DMS114 treated with DMSO at 0.1 percent for 48 hours (cell line): ENCODE measurements around the gene SECISBP2L.
"Not testable (repeated sequence)": the region's sequence is repeated elsewhere in the genome, so short reads cannot be mapped to it uniquely, and the experiment has no call there.

Experiments
- DNase-seq: peaks from one replicate; lab custom pipeline; 2025; ENCODE audit not compliant: unreplicated experiment; lab: John Stamatoyannopoulos, UW

Gene SECISBP2L

DNA sequence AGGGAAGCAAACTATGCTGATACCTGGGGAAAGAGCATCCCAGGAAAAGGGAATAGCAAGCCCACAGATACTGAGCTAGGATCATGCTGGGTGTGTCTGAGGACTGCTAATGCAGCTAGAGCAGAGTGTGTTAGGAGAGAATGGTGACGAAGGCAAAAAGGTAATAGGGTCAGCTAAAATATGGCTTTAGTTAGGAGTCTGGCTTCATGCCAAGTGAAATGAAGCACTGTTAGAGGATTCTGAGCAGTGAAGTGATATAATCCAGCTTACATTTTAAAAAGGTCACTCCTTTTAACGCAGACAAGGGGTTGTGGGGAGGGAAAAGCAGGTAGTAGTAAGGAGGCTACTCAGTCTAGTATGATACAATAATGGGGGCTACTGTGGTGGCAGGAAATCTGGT lies 30.4 kb downstream of the SECISBP2L start:
- DNase-seq: no peak

DNA sequence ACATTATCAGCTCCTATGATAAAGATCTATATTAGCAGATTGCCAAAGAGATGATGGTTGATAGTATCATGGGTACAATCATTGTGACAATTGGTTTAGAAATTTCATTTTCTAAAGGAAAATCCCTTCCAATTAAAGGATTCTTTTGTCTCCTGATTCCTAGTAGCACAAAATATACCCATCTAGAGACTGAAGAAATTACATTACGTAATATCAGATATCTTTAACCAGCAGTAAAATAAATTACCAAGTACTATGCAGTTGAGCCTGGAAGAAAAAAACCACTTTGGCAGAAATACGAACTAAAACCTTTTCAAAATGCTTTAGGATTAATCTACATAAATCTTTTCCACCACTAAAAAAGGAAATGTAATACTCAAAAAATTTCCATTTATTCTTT lies 46.9 kb downstream of the SECISBP2L start:
- no peak for DNase-seq

DNA sequence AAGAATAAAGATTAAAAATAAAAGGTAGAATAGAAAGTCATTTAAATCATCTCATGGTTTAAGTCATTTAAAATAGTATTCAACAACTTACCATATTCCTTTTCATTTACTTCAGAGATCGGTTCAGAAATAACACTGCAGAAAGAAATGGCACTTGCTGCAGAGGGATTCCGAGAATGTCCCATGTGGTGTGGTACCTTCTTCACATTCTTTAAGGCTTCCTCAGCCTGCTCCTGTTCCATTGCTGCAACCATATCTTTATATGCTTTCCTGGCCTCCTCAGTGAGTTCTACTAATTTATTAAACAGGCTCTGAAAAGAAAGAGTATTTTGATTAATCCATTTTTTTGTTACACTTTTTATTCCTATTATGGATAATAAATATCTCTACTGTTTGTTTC lies 50.0 kb downstream of the SECISBP2L start:
- no peak for DNase-seq

DNA sequence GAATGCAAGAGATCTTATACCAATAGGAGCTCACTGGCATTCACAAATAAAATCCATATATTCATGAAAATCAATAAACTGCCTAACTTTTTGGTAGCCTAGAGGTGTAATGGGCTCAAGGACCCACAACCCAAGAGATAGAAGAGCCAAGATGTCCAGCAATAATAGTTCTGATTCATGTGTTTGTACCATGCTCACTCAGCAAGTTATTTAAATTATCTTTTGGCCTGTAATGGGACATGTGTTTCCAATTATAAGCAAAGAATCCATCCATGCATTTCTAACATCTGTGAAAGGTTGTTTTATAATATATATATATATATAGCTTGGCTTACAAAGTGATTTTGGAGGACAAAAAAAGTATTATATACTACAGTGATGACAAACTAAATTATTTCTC lies 52.9 kb downstream of the SECISBP2L start:
- no peak for DNase-seq

DNA sequence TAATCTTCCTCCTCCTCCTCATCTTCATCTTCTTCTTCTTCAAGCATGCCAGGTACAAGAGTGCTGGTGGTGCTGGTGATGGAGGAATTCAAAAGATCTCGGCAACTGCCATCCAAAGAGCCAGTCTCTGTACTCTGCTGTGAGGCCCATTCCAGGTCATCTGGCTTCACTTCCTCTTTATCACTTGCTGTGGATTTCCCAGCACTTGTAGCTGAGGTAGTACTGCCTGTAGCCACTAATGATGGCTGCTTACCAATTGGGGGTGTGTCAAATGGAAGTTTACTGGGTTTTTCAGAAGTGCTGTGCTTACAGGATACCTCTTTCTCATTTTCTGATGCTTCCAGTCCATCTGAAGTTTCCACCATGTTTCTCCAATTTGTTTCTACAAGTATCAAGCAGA lies 53.7 kb downstream of the SECISBP2L start:
- no peak for DNase-seq

DNA sequence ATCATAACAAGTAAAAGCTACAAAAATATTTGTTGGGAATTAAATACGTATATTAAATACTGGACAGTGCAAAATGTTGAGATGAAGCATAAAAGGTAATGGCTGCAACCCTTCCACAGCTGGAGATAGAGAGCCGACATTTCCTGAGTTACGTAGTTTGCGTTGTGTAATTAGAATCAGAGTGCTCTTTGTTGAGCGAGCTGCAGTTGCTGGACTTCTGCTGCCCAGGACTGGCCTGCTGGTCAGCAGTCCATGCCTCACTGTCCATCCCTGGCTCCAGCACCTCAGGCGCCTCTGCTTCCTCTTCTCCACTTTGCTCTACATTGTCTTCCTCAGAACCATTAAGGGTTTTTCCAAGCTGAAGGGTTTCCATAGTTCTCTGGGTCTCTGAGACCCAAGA lies 54.1 kb downstream of the SECISBP2L start:
- no peak for DNase-seq

DNA sequence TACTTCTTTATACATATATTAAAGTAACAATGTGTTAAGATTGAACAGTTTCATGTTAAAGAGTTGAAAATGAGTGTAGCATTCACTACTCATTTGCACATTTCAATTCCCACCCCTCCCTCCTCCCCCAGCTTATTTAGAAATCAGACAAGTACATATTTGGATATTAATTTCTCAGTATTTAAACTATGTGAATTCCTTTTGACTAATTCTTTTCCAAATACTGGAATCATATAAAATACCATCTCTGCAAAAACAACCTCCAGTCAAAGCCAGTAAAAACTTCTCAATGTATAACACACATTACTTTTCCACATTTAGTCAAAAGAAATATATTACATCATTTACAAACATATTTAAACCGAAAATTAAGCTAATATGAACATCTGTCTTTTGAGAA lies 57.1 kb downstream of the SECISBP2L start:
- DNase-seq: no peak

DNA sequence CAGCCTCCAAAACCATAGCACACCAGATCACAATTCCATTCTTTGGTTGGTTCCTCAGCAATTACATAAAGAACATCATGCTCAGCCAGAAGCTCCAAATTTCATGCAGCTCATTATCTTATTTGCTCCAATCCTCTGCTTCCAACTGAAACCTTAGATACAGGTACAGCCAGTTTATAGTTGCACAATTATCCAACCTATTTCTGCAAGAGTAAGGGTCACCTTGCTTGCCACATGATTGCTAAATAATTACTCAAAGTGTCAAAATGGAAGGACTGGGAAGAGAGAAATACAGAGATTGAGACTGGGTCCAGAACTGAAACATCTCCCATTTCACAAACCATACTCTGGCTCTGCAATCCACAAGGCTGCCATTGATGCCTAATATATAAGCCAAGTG lies 59.1 kb downstream of the SECISBP2L start:
- DNase-seq: no peak

DNA sequence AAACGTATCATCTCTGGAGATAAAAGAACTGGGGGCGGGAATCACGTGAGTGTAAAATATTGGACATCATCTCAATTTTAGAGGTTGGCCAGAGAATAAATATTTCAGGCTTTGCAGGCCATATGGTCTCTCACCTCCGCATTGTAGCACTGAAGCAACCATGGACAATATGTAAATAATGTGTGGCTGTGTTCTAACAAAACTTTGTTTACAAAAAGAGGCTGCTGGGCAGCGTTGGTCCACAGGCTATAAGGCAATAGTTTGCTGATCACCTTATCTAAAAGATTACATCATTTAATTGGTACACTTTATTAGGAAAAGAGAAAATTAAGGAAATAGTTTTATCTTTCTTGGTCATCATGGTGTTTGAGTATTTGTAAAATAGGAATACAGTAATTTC lies 60.0 kb downstream of the SECISBP2L start:
- no peak for DNase-seq

DNA sequence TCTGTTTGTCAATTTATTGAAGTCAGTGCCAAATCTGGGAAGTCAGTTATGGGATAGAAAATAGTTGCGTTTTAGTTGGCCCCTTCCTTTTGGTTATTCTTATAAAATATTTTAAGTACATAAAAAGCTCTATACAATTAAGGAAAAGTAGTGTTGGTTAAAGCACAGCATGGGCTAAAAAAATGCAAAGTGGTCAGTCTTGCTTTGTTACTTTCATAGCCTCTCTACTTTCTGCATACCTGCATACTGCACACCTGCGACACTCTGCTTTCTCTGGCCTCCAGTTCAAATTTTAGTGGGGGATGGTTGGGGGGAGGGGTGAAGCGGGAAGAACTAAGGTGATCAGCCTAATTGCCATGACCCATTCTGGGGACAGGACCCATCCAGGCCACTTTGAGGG lies 60.7 kb downstream of the SECISBP2L start:
- DNase-seq: no peak

DNA sequence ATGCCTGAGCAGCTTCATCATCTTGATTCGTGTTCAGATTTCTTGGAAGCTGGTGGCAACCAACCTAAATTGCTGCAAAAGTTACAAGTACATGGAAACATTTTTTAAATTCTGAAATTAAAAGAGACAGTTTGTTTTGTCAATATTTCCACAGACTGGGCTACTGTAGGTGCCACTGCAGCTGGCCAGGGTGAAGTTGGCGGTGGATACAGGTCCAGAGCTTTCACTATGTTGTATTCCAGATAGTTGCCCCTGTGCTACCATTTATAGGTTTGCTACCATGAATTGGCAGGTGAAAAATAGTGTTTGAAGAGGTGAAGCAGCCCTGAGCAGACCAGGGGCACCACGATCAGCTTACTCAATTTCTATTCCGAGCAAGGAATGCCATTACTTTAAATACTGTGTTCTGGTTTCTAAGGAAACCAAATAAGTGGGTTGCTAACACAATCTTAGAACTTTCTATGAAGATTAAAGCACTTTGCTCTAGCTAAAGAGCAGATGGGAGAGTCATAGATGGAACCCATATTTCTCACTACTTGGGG lies 61.4 kb downstream of the SECISBP2L start:
- no peak for DNase-seq

DNA sequence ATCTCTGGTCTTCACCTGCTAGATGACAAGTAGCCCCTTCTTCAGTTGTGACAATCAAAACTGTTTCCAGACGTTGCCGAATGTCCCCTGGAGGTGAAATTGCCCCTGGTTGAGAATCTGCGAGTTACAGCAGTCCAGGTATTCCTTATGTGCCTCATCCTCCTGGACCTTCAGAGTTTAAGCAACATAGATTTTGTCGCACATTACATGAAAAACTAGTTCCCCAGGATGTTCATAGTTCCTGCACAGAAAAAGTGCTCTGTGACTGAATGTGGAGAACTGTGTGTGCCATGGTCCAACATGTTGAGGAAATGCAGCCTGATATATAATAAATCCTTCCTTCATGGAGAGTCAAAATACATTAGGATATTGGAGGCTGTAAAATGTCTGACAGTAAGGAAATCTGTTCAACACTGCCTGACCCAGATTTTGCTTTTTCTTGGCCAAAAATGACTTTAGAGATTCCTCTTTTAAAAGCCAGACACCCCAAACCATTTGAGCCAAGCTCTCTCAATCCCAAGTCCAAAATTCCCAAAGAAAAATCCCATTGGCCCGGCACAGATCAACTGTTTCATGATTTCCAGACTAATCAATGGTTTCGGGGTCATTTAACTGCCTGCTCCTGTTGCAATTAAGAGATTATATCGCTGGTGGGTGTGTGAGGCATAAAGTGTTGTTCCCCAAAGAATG lies 62.1 kb downstream of the SECISBP2L start:
- DNase-seq: no peak

DNA sequence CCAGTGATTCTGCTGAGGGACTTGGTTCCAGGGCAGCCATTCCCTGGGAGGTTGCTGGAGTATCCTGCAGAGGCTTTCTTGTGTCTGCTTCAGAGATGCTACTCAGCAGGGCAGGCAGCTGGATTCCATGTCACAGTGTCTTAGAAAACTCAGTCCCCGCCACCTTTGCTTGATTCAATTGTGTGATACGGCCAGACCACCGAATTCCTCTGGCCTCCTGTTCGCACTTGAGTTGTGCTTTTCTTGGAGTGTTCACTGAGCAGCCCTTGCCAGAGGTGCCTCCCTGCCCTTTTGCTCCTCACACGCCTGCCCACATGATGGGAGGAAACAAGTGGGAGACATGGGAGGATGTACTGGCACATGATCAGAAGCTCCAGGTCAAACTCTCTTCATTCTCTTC lies 62.9 kb downstream of the SECISBP2L start:
- DNase-seq: no peak

DNA sequence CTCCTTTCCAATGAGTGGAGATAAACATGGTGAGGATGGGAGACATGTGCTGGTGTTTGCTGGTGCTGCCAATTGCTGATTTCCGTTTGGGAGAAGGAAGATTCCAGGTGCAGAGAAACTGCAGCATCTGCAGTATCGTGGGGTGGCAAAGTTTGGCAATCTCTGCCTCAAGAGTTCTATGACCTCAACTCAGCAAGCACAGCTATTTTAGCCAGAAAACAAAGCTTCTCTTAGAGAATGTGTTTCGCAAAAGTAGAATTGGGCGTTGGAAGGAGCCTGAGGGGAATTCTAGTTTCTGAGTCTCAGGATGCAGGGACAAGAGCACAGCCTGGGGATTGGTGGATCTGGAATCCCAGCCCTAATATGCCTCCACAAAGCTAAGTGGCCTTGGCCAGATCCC lies 64.3 kb downstream of the SECISBP2L start:
- DNase-seq: no peak

DNA sequence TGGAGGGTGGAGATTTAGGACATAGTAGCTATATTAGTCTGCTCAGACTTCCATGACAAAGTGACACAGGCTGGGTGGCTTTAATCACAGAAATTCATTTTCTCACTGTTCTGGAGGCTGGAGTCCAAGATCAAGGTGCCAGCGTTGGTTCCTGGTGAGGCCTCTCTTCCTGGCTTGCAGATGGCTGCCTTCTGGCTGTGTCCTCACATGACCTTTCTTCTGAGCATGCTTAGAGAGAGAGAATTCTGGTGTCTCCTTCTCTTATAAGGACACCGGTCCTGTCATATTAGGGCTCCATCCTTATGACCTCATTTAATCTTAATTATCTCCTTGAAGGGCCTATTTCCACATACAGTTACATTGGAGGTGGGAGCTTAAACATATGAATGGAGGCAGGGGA lies 67.6 kb downstream of the SECISBP2L start:
- DNase-seq: no peak

DNA sequence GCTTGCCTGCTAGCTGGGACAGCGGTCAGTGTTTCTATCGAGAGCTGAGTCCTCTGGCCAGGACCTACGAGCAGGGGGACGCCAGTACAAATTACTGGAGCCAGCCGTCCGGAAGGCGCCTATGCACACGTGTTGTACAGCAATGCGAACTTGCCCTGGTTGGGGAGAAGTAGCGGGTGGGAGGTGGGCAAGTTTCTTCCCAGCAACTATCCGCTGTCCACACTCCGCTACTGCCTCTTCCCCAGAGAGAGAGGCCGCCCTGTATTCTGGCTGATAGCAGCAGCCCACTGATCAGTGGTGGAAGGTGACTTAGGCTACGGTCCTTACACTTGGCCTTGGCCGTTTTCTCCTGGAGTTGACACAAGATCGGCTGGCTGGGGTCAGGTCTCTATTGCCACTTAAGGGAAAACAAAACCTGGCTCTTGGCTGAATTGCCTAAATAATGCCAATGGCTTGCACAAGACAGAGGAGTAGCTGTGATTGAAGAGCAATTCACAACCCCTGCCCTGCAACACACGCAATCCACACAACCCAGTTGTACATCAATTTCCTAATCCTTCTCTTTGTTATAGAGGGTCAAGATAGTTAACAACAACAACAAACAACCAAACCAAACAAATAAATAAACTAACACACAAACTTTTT lies 69.7 kb downstream of the SECISBP2L start:
- DNase-seq: no peak

DNA sequence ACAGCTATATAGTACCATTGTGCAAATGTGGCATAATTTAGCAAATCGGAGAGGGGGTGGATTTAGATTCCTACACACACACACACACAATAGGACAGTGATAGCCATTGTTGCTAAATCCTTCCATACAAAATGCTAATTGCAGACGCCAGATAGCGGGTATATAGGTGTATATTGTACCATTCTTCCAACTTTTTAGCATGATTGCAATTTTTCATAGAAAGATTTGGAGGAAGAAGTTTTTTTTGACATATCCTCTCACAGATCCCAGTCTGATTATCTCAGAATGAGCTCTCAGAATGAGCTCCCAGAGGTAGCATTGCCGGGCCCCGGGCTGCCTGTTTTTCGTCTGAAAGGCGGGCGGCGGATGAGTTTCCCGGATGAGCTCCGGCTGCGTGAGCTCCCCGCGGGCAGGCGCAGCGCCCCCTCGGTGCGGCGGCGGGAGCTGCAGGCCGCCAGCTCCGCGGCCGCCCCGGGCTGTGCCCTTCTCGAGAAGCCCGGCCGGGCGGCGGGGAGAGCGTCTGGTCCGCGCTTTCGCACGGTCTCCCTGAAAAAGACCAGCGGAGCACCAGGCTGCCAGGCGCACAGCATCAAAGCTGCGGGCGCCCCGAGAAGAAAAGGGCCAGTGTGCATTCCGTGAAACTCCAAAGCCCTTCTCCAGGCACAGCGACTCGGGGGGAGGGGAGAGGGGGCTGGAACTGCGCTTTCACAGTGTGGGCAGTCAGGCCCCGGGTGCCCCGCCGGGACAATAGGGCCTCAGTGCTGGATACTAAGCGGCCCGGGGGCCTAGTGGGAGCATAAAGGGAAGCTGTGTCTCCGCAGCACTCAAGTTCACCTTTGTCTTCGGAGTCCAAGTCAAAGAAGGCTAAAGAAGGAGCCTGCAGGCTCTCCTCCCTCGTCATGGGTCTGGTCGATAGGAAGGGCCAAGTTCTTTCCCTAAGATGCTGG lies 70.5 kb downstream of the SECISBP2L start:
- peak; percentile 52 for DNase-seq

DNA sequence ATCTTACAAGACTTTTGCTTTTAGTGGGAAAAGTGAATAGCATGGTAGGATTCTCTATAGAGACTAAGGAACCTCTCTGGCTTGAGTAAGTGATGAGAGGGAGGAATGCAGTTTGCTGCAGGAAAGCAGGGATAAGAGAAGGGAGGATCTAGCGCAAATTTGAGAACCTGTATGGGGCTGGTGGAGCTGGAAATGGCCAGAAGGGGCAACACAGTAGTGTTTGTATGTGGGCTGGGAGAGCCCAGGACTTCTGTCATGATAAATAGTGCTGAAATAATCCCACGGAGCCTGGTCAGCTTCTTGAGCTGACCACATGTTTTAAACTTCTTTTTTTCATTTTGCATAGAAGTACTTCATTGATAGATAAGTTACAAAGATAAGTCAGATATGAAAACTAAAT lies 71.4 kb downstream of the SECISBP2L start:
- DNase-seq: peak; percentile 22

DNA sequence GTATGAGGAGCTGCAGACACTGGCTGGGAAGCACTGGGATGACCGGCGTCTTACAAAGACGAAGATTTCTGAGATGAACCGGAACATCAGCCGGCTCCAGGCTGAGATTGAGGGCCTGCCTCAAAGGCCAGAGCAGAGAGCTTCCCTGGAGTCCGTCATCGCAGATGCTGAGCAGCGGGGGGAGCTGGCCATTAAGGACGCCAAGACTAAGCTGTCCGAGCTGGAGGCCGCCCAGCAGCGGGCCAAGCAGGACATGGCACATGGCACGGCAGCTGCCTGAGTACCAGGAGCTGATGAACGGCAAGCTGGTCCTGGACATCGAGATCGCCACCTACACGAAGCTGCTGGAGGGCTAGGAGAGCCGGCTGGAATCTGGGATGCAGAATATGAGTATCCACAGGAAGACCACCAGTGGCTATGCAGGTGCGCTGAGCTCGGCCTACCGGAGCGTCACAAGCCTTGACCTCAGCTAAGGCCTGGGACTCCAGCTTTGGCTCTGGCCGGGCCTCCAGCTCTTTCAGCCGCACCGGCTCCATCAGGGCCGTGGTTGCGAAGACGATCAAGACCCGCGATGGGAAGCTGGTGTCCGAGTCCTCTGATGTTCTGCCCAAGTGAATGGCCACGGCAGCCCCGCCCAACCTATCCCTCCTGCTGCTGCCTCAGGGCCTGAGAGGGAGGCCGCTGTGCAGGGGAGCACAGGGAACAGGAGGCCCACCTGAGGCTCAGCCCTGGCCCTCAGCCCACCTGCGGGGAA lies 73.3 kb downstream of the SECISBP2L start:
- no peak for DNase-seq

DNA sequence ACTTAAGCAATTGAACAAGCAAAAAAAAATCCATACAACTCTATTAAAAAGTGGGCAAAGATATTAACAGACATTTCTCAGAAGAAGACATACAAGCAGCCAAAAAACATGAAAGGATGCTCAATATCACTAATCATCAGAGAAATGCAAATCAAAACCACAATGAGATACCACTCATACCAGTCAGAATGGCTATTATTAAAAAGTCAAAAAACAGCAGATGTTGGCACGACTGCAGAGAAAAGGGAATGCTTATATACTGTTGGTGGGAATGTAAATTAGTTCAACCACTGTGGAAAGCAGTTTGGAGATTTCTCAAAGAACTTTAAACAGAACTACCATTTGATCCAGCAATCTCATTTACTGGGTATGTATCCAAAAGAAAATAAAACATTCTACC lies 75.3 kb downstream of the SECISBP2L start:
- not testable (repeated sequence) for DNase-seq

DNA sequence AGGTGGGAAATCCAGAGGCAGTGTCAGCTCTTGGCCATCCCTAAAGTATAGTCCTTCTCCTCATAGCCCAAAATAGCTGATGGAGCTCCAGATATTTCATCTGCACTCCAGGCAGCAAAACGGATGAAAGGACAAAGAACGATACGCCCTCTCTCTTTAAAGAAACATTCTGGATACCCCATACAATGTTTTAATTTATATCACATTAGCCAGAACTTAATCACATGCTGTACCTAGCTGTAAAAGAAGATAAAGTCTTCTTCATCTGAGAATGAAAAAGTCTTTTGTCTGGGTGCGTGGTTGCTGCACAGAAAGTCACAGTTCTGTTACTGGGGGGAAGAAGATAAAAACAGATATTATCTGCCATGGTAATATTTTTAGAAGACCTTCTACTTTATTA lies 78.2 kb downstream of the SECISBP2L start:
- DNase-seq: no peak
